Endothelial cell of umbilical vein (primary cell): Measurements from ENCODE around the gene CFAP77. TPM values are rescaled to one million over a fixed set of nuclear protein-coding genes. Genes with fewer than 3 reads are reported as not detected.

Source experiments
- BruUV-seq: library from RNA; stranded (reverse); fragments of 400-500 nt; replicated peaks from 2 replicates; lab custom pipeline; 2021; lab: Mats Ljungman, UMichigan
- CTCF ChIA-PET: fragments of 300-600, 350-600 bp; sonication (Branson Sonifier 250); formaldehyde crosslinking; loops from one replicate; lab custom pipeline; 2021; ENCODE audit warnings: antibody characterized with exemption, inconsistent platforms; lab: Charles Lee
- POLR2A ChIA-PET: fragments of 300-600, 350-600 bp; sonication (Branson Sonifier 250); formaldehyde crosslinking; loops from one replicate; lab custom pipeline; 2021; ENCODE audit warnings: antibody characterized with exemption, inconsistent platforms; lab: Charles Lee
- DNase-seq: peaks from one replicate; pipeline ENCODE4 v3.0.0-alpha.2; 2011; ENCODE audit warnings: low read depth, low spot score
- FAIRE-seq: peaks from 2 replicates; lab custom pipeline; 2011; peaks lifted over from hg19 to GRCh38; lab: Jason Lieb, UNC
- H2AFZ ChIP-seq: 2 replicates; pipeline ENCODE4 v1.6.0; 2012; ENCODE audit warnings: low read depth, low read length, control low read depth, inconsistent platforms
- H3K27ac ChIP-seq: 2 replicates; pipeline ENCODE4 v1.5.1; 2011; ENCODE audit warnings: low read depth, mild to moderate bottlenecking, control low read depth, low read length, moderate library complexity; ENCODE audit not compliant: insufficient read depth
- H3K27me3 ChIP-seq, 2 experiments: 2 replicates each; pipeline versions ENCODE4 v1.6.0 to v1.6.1; 2011; ENCODE audit warnings: low read length in 2 of 2, mixed read lengths in 1 of 2; ENCODE audit not compliant: control insufficient read depth in 2 of 2, insufficient read depth in 2 of 2
- H3K36me3 ChIP-seq, 2 experiments: 2 replicates in 1 of 2; 3 replicates in 1 of 2; pipeline ENCODE4 v1.5.1; 2011; ENCODE audit warnings: low read length in 2 of 2, mild to moderate bottlenecking in 1 of 2, moderate library complexity in 1 of 2; ENCODE audit not compliant: control insufficient read depth in 2 of 2, insufficient read depth in 2 of 2; ENCODE audit errors: extremely low read depth in 1 of 2
- H3K4me1 ChIP-seq: 3 replicates; pipeline ENCODE4 v1.5.1; 2011; ENCODE audit warnings: mild to moderate bottlenecking, low read length; ENCODE audit not compliant: control insufficient read depth, insufficient read depth; ENCODE audit errors: extremely low read depth
- H3K4me2 ChIP-seq: 2 replicates; pipeline ENCODE4 v1.6.1; 2011; ENCODE audit warnings: low read length, control low read depth, mixed read lengths; ENCODE audit not compliant: insufficient read depth
- H3K4me3 ChIP-seq, 3 experiments: fragments of 200-600 bp in 1 of 3; sonication (generic), shearing (Covaris generic) in 1 of 3; replicated peaks in 1 of 3; 2 replicates each; pipeline ENCODE4 v1.5.1; 2011 to 2016; ENCODE audit warnings: control low read depth in 3 of 3, low read length in 3 of 3, mild to moderate bottlenecking in 2 of 3, inconsistent platforms in 1 of 3, low read depth in 1 of 3, moderate library complexity in 1 of 3; ENCODE audit not compliant: insufficient read depth in 1 of 3
- H3K79me2 ChIP-seq: 2 replicates; pipeline ENCODE4 v1.6.0; 2012; ENCODE audit warnings: low read length, inconsistent platforms; ENCODE audit not compliant: control insufficient read depth, insufficient read depth
- H3K9ac ChIP-seq: replicated peaks from 2 replicates; pipeline ENCODE3; 2011; ENCODE audit warnings: low read length, control low read depth; ENCODE audit not compliant: insufficient read depth; ENCODE audit errors: extremely low read depth
- H3K9me1 ChIP-seq: replicated peaks from 3 replicates; pipeline ENCODE4 v1.6.0; 2011; ENCODE audit warnings: mild to moderate bottlenecking, low read length; ENCODE audit not compliant: control insufficient read depth, insufficient read depth; ENCODE audit errors: extremely low read depth
- H3K9me3 ChIP-seq: replicated peaks from 2 replicates; pipeline ENCODE4 v1.5.1; 2012; ENCODE audit warnings: low read length, inconsistent platforms; ENCODE audit not compliant: control insufficient read depth, insufficient read depth
- H4K20me1 ChIP-seq: replicated peaks from 2 replicates; pipeline ENCODE3; 2011; ENCODE audit warnings: mild to moderate bottlenecking, low read length; ENCODE audit not compliant: control insufficient read depth, insufficient read depth; ENCODE audit errors: extremely low read depth
- EZH2 ChIP-seq: IDR thresholded peaks from 2 replicates; pipeline ENCODE4 v1.6.1; 2012; ENCODE audit warnings: borderline replicate concordance, low read depth, mild to moderate bottlenecking, moderate library complexity, low read length, inconsistent platforms; ENCODE audit not compliant: severe bottlenecking
- FOS ChIP-seq: IDR thresholded peaks from 2 replicates; pipeline ENCODE4 v1.6.1; 2011; ENCODE audit warnings: mild to moderate bottlenecking, low read length, moderate library complexity, borderline replicate concordance; ENCODE audit not compliant: insufficient read depth
- GATA2 ChIP-seq: IDR thresholded peaks from 2 replicates; pipeline ENCODE4 v1.7.0; 2011; ENCODE audit warnings: low read depth, mild to moderate bottlenecking, moderate library complexity, mixed read lengths, low read length; ENCODE audit not compliant: insufficient read length, insufficient read depth
- JUN ChIP-seq: IDR thresholded peaks from 2 replicates; pipeline ENCODE4 v1.6.1; 2011; ENCODE audit warnings: borderline replicate concordance, low read depth; ENCODE audit not compliant: insufficient read length, insufficient read depth
- MYC ChIP-seq: IDR thresholded peaks from one replicate; pipeline ENCODE4 v1.6.1; 2011; ENCODE audit warnings: mild to moderate bottlenecking, low read depth, low read length
- POLR2A ChIP-seq: IDR thresholded peaks from 2 replicates; pipeline ENCODE4 v1.6.1; 2012; ENCODE audit warnings: low read depth, mild to moderate bottlenecking, control low read depth, low read length
- POLR2AphosphoS5 ChIP-seq: IDR thresholded peaks from 2 replicates; pipeline ENCODE4 v1.6.1; 2012; ENCODE audit warnings: low read depth, mild to moderate bottlenecking, control low read depth, low read length, moderate library complexity; ENCODE audit not compliant: insufficient read depth
- dilution Hi-C: fragments of 300-500 bp; cut with MboI; formaldehyde crosslinking; loops from one replicate; pipeline ENCODE4 v1.15.0; 2019; ENCODE audit warnings: low sequenced_read_pairs; ENCODE audit not compliant: extremely low pct_ligation_motif_present
- intact Hi-C: fragments of 100-400 bp; cut with micrococcal nuclease; formaldehyde crosslinking; loops from one replicate; pipeline ENCODE4 v1.10.0; 2022
- polyA plus RNA-seq, 4 experiments: library from polyadenylated mRNA; depleted of rRNA in 3 of 4; stranded (reverse) in 3 of 4; unstranded in 1 of 4; fragments of >200 nt; gene quantifications; 2 replicates each; pipeline versions ENCODE4 v1.2.1 to v1.2.3, GENCODE V29; 2011 to 2012; ENCODE audit warnings: missing spikeins in 1 of 4
- total RNA-seq: library from RNA; stranded (reverse); gene quantifications from 2 replicates; pipeline ENCODE4 v1.2.3, GENCODE V29; 2021
- TF ChIP-seq, protein P1 (sequence below): IDR thresholded peaks from 2 replicates; pipeline ENCODE4 v1.6.1; 2011; ENCODE audit not compliant: insufficient read depth, insufficient read length
- TF ChIP-seq, protein P2 (sequence below), 2 donors: IDR thresholded peaks; 1 replicate in 1 of 2; 2 replicates in 1 of 2; pipeline ENCODE4 v1.5.1; 2011; ENCODE audit warnings: low read length in 2 of 2, mild to moderate bottlenecking in 2 of 2, moderate library complexity in 2 of 2, control low read depth in 1 of 2, inconsistent platforms in 1 of 2, low read depth in 1 of 2; ENCODE audit not compliant: insufficient read depth in 1 of 2; ENCODE audit errors: extremely low read depth in 1 of 2

The CFAP77 gene
- total and polyA plus RNA-seq, 2 donors (not counting 3 experiments of a cell fraction or from before 2014, with no cell fraction given): not detected

DNA sequence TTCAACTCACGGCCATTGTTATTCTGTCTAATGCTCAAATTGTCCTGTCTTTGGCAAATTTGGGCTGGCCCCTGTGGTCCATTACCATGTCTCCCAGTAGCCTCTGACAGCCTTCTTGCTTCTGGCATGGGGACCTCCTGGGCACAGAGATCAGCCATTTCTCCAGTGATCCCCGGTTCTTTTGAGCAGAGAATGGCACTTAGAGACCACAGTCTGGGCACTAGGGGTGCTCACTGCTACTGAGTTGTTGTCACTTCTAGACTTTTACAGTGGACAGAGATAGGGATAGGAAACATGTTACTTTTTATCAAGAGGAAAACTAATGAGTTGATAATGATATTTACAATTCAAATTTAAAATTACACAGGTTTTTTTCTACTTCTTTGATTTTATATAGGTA is 124.8 kb downstream of the CFAP77 start:
- Histone ChIP-seq H4K20me1 (no peaks in the 10 kb centered on the region), H3K27ac (no peak overlapping the region), H3K27me3 (no peaks in the 10 kb centered on the region), H3K4me3 (no peak overlapping the region), H3K4me1 (no peaks in the 10 kb centered on the region), H3K36me3 (no peaks in the 10 kb centered on the region), H3K9me1 (no peaks in the 10 kb centered on the region), H3K9me3 (no peaks in the 10 kb centered on the region), H3K79me2 (no peaks in the 10 kb centered on the region), H3K9ac (no peak overlapping the region), H2AFZ (no peak overlapping the region), H3K4me2 (no peak overlapping the region)
- DNase-seq (no peak), FAIRE-seq (no peak)
- POLR2A ChIA-PET: no interaction called here
- no TSS peak for BruUV-seq
- dilution Hi-C loops: no loop called here
- TF ChIP-seq MYC: no peak
- no peak for TF ChIP-seq GATA2
- TF ChIP-seq, protein P1, sequence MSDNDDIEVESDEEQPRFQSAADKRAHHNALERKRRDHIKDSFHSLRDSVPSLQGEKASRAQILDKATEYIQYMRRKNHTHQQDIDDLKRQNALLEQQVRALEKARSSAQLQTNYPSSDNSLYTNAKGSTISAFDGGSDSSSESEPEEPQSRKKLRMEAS: no peak
- no peak for TF ChIP-seq POLR2A
- no peak for TF ChIP-seq EZH2
- no peak for TF ChIP-seq JUN
- TF ChIP-seq FOS: no peak
- TF ChIP-seq POLR2AphosphoS5: no peak
- TF ChIP-seq, protein P2, sequence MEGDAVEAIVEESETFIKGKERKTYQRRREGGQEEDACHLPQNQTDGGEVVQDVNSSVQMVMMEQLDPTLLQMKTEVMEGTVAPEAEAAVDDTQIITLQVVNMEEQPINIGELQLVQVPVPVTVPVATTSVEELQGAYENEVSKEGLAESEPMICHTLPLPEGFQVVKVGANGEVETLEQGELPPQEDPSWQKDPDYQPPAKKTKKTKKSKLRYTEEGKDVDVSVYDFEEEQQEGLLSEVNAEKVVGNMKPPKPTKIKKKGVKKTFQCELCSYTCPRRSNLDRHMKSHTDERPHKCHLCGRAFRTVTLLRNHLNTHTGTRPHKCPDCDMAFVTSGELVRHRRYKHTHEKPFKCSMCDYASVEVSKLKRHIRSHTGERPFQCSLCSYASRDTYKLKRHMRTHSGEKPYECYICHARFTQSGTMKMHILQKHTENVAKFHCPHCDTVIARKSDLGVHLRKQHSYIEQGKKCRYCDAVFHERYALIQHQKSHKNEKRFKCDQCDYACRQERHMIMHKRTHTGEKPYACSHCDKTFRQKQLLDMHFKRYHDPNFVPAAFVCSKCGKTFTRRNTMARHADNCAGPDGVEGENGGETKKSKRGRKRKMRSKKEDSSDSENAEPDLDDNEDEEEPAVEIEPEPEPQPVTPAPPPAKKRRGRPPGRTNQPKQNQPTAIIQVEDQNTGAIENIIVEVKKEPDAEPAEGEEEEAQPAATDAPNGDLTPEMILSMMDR (IDR thresholded peaks at IDR 0.05; ENCODE audit: extremely low read depth in 1 of 2, insufficient read depth in 1 of 2, low read depth in 1 of 2, low read length in 2 of 2): no peak
- CTCF ChIA-PET: no interaction called here
- intact Hi-C loops: no loop called here
